ENCODE measurements around the gene TRAIP.
A peak's percentile ranks its signal among the peaks of the same experiment; 100 is the strongest.

The TRAIP gene

DNA sequence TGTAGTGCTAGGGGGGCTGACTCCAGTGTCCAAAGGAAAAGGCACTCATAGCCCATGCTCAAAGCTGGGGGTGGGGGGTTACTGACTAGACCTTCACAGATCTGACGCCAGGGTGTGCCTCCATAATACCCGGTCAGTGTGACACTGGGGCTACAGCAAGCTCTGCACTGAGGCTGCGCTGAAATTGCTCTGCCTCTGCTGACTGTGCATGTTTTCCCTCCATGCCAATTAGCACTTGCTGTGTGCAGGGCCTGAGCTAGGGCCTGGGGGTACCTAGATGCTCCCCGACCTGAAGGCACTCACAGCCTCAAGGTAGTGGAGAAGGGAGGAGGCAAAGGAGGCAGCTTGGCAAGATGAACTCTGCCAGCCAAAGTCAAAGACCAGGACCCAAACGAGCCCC is 8.1 kb upstream of the TRAIP start (continued):
- no peak for TF ChIP-seq RBAK (tag by site-specific recombination; IDR thresholded peaks at IDR 0.05)
- TF ChIP-seq ZNF530 (tag by site-specific recombination; IDR thresholded peaks at IDR 0.05; ENCODE audit: low read depth): no peak
- TF ChIP-seq ZNF292 (tag by site-specific recombination; IDR thresholded peaks at IDR 0.05; ENCODE audit: borderline replicate concordance, low read depth): no peak

DNA sequence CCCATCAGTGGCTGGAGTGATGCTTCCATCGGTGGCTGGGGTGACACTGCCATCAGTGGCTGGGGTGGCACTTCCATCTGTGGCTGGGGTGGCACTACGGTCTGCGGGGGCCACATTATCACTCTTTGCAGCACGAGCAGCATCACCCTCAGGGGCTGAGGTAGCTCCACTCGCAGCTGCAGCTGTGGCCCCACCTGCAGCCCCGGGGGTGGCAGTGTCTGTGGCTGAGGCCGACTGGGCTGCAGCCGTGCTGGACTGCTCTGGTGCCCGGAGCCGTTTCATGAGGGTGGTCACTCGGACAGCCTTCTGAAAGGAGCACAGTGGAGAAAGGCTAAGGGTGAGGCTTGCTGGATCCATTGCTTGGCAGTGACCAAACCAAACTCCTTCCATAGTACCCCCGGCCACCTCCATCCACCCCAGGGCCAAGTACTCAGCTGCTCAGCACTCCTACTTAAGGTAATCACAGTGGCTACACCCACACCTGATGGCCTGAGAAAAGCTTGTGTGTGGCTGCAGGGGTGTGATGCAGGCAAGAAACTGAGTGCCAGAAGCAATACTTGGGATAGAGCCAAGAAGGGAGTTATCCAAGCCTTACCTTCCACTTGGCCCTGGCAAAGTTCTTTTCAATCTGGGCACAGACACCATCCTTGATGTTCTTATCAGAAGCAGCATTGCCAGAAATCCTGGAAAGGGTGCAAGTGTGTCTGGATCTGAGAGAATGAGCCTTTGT is 3.4 kb upstream of the TRAIP start:
- ChIA-PET POLR2A (no interaction called here), CTCF (no interaction called here)
- Histone ChIP-seq H3K27ac (ENCODE audit: extremely low read depth, low read depth, low read length) (no peak overlapping the region), H3K36me3 (ENCODE audit: control insufficient read depth in 2 of 2, insufficient read depth in 1 of 2, low read length in 2 of 2) (no peaks in the 10 kb centered on the region; a peak in 1 of 3 replicates), H3K4me1 (ENCODE audit: control insufficient read depth, insufficient read depth, low read length) (no peaks in the 10 kb centered on the region), H3K4me3 (ENCODE audit: low read depth, low read length) (no peak overlapping the region), H3K9me3 (ENCODE audit: control insufficient read depth, insufficient read depth, low read depth, low read length) (no peaks in the 10 kb centered on the region)
- TF ChIP-seq YY1 (tag by site-specific recombination; IDR thresholded peaks at IDR 0.05) (no peak), ZNF777 (tag by site-specific recombination; IDR thresholded peaks at IDR 0.05; ENCODE audit: borderline replicate concordance) (no peak), ZNF214 (tag by site-specific recombination; IDR thresholded peaks at IDR 0.05; ENCODE audit: borderline replicate concordance) (no peak), ZNF843 (tag by site-specific recombination; IDR thresholded peaks at IDR 0.05) (no peak), EGR2 (tag by site-specific recombination; IDR thresholded peaks at IDR 0.05; ENCODE audit: low read depth) (peak; percentile 40; the same call in 1 of the 2 replicates), ZFHX2 (tag by site-specific recombination; conservative IDR thresholded peaks at IDR 0.05) (0 out of 2 replicates have a peak, but pooled peaks have one; percentile 11), ZNF341 (tag by site-specific recombination; IDR thresholded peaks at IDR 0.05; ENCODE audit: low read depth) (no peak)

DNA sequence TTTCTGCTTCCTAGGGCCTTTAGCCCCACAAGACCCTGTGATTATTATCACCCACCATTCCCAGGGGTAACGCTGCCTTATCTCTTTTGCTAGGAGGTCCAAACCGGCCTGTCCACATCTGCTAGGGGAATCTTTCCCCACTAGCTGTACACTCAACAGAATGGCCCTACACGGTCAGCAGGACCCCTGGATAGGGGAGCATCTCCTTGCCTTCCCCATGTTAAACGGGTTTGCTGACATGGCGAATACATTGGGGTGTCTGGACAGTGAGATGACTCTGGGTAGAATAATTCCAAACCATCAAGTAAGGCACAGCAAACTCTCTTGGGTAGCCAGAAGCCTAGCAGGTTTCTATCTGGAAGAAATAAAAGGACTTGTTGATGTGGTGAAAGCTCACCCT is 702 bp downstream of the TRAIP start:
- peaks cover 0 to 3% of the 10 kb centered on the region in 2 experiments; a peak in 2 of 3 replicates for H3K36me3 ChIP-seq (ENCODE audit: control insufficient read depth in 2 of 2, insufficient read depth in 1 of 2, low read length in 2 of 2)
- no peak overlapping the region for H3K27ac ChIP-seq (ENCODE audit: extremely low read depth, low read depth, low read length)
- CTCF ChIA-PET: interaction anchor here (0.8 to 1.4 kb wide), 3 partner anchors 17 to 50 kb away, joined by 3 to 5 read pairs (median 5); no protein-coding TSS in a partner anchor
- H3K9me3 ChIP-seq (ENCODE audit: control insufficient read depth, insufficient read depth, low read depth, low read length): no peaks in the 10 kb centered on the region
- H3K4me3 ChIP-seq (ENCODE audit: low read depth, low read length): peak overlapping the region; percentile 54
- POLR2A ChIA-PET: no interaction called here
- TF ChIP-seq ZBTB7A (tag by site-specific recombination; IDR thresholded peaks at IDR 0.05; ENCODE audit: low read depth): no peak
- TF ChIP-seq ZNF292 (tag by site-specific recombination; IDR thresholded peaks at IDR 0.05; ENCODE audit: borderline replicate concordance, low read depth): no peak
- no peak for TF ChIP-seq ZNF521 (tag by site-specific recombination; IDR thresholded peaks at IDR 0.05)
- TF ChIP-seq BCL11B (tag by site-specific recombination; IDR thresholded peaks at IDR 0.05; ENCODE audit: low read depth): no peak
- no peak for TF ChIP-seq GLIS1 (tag by site-specific recombination; IDR thresholded peaks at IDR 0.05)
- TF ChIP-seq KLF1 (tag by site-specific recombination; IDR thresholded peaks at IDR 0.05): no peak
- TF ChIP-seq ZNF518A (tag by site-specific recombination; conservative IDR thresholded peaks at IDR 0.05; ENCODE audit: low read depth): no peak
- TF ChIP-seq ZNF596 (tag by site-specific recombination; IDR thresholded peaks at IDR 0.05): no peak
- no peak for TF ChIP-seq ZNF610 (tag by site-specific recombination; IDR thresholded peaks at IDR 0.05; ENCODE audit: borderline replicate concordance)
- no peak for TF ChIP-seq MYNN (tag by site-specific recombination; IDR thresholded peaks at IDR 0.05; ENCODE audit: borderline replicate concordance)
- no peak for TF ChIP-seq ZNF350 (tag by site-specific recombination; IDR thresholded peaks at IDR 0.05)
- TF ChIP-seq ZSCAN23 (tag by site-specific recombination; IDR thresholded peaks at IDR 0.05): no peak
- TF ChIP-seq ZNF10 (tag by site-specific recombination; IDR thresholded peaks at IDR 0.05): no peak
- TF ChIP-seq REPIN1 (tag by site-specific recombination; IDR thresholded peaks at IDR 0.05; ENCODE audit: low read depth): no peak
- TF ChIP-seq ZNF707 (tag by site-specific recombination; IDR thresholded peaks at IDR 0.05): no peak
- no peaks in the 10 kb centered on the region for H3K4me1 ChIP-seq (ENCODE audit: control insufficient read depth, insufficient read depth, low read length)
